NCI-H146 treated with DMSO at 0.1 percent for 48 hours (cell line): ENCODE data around the gene QSOX1.
A peak's percentile ranks its signal among the peaks of the same experiment; 100 is the strongest.

ENCODE experiments used
- DNase-seq: peaks from one replicate; lab custom pipeline; 2025; ENCODE audit not compliant: unreplicated experiment; lab: John Stamatoyannopoulos, UW

QSOX1 gene

DNA sequence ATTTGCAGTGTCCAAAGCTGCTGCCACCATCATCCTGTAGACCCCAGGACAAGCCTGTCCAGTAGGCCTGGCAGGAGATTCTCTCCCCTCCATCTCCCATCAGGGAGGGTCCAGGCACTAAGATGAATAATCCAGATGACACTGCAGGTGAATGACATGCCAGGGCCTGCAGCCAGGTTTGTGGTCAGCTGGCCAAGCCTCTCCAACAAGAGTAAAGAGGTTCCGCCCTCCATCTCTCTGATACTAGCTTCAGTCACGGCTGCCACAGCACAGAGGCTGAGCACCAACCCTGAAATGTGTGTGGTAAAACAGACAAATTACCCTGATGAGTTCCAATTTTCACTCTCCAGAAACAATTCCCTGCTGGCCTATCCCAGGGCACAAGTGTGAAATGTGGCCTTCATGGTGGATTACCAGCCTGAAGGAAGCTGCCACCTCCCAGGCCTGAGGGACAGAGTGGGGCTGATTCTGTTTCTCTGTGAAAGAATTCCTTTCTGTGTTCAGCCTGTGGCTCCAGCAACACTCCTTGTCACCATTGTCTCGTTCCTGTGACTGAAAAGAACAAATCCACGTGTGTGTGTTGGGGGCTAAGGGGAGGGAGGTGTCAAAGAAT is 55.4 kb downstream of the QSOX1 start:
- DNase-seq = no peak

DNA sequence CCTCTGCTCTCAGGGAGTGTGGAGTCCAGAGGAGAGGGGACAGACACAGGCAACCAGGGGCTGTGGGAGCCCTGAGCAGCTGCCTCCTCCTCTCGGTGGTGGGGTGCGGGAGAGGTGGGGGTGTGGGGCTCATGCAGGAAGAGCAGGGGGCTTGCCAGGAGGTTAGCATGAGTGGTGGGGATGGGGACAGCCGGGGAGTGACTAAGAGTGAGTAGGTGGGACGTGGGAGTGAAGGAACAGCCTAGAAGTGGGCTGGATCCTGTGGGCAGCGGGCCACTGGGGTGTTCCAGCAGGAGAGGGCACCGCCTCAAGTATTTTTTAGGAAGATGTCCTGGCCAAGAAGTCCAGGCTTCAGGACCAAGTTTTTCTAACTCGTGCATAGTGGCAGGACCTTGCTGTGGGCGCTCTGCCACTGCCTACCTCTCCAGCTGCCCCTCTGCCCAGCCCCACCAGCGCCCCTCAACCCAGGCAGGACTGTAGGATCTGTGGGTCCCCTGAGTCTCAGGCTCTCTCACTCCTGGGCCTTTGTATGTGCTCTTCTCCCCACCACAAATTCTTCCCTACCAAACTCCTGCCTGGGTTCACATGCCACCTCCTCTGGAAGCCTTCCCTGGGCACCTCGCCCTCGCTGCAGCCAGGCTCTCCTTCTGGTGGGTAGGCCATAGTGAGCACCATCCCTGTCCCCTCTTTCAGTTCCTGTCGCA is 56.6 kb downstream of the QSOX1 start:
- DNase-seq = no peak

DNA sequence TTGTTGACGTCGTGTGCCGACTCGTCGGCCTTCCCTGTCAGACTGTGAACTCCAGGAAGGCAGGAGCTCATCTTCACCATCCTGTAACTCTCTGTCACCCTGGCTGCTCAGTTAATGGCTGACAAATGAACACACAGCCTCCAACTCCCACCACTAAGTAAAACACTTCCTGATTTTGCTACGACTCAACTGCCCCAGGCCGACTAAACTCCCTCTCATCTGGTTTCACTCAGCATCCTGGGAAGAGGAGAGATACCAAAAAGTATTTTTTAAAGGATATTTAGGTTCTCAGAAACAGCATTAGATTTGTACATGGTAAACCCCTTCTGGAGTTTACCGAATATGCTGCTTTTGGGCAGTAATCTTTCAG is 57.2 kb downstream of the QSOX1 start:
- no peak for DNase-seq

DNA sequence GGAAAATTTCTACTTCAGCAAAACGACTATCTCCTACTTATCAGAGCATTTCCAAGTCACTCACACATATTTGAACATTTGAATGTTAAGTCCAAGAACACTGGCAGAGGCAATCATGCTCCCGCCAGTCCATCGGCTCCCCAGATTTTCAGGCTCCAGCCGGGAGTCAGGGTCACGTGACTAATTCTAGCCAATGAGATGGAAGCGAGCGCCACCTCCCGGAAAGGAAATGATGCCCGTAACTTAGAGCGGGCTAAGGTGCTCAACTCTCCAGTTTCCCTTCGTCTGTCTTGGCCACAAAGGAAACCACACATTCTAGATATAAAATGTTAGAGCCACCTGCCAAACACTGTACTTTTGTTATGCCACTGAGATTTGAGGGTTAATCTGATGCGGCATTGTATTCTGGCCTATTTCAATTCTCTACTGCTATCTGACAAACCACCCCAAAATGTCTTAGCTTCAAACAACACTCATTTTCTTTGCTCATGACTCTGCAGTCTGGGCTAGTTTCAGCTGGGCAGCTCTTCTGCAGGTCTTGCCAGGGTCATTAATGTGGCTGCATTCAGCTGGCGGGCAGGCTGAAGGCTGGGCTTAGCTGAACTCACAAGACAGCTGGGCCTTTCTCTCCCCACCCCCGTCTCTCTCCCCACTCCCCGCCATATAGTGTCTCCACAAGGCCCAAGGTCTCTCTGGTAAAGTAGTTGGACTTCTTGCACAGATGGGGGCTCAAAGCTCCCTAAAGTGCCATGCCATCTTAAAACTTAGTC is 58.9 kb downstream of the QSOX1 start:
- DNase-seq = no peak

DNA sequence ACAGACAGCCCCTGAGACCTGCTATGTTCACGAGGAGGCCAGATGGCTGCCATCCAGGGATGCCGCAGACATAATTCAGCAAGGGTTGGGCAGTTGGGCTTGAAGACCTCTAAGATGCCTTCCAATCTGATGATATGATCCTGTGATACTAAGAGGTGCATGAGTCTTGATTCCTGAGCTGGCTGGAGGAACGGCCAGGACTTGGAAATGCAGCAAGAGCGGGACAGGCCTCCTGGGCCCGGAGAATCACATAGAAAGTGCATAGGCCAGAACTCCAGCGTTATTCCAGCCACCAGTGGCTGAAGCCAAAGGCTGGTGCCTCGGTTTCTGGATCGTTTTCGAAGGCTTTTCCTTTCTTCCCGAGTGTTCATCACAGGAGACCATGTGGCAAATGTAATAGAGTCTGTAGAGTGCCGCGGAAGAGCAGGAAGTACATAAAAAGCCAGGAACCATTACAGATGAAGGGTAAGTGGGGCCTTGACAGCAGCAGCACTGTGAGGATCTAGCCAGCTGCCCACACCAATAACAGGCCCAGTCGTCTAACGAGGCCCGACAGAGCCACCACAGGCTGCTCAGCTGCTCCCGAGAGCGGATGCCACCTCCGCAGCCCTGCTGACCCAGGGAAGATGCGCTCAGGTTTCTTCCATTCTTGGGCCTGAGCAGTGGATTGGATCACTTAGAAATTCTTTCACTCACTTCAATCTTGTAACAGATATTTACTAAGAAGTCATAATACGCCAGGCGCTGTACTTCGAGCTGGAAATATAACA is 61.4 kb downstream of the QSOX1 start:
- no peak for DNase-seq

DNA sequence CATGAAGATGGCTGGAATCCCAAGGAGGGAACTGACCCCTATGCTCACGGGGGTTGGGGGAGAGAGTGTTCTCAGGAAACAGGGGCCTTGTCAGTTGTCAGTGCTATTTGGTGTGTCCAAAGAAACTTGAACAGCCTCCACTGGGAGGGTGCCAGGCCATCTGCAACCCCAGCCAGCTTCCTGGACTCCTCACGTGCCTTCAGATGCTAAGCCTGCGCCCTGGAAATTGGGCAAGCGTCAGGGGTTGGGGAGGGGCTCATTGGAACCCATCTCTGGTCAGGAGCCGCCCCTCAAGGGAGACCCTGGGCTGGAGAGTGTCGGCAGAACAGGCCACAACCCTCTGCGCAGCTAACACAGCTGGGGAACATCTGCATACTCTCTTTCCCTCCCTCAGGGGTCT is 62.3 kb downstream of the QSOX1 start:
- no peak for DNase-seq

DNA sequence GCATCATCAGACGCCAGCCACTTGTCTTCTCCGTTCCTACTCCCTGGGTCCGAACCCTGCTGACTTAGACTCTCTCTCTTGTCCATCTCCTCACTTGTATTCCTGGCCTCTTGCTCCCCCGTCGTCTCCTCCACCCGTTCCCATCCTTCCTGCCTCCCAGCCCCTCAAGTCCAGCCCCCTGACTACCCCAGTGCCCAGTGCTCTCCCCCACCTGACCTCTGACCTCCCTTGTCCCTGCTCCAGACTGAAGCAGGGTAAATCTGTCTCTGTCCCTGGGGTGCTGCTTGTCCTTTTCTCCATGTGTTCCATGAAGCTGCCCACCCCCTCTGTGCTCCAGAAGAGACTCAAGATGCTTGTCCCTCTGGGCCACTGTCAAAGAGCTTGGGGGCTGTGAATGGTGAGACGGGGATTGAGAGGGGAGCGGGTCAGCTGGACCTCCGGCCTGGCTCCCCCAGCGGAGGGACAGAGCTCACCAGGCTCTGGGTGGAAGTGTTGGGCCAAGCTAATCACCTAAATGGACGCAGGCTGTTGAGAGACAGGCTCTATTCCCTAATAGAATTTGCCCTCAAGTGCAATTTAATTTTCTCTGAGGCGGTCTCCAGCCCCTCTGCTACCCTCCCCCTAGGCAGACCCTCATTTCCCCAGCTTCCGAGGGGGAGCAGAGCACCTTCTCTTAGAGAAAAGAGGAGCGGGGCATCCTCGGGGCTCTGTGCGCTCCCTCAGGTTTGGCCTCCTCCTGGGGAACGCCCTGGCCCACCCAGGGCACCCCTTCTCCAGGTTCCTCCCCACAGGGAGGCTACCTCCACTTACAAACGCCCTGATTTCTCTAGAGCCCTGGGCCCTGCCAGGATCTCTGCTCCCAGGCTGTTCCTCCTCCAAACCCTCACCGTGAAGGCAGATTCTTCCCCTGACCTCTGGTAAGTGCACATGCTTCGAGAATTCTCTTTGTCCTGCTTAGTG is 64.4 kb downstream of the QSOX1 start:
- no peak for DNase-seq

DNA sequence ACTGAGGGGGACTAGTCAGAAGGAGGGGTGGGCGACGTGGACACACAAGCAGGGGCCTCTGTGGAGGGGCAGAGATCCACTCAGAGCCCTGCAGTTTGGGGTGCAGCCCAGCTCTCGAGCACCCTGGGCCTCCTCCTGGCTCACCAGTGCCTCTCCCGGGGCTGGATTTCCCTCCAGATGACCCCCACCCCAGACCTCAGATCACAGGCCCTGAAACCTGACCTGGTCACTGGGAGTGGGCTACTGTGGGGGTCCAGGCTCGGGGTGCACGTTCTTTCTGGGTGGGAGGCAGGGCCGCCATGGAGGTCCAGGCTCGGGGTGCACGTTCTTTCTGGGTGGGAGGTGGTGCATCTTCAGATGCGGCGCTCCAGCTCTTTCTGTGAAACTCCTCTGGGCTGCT is 65.1 kb downstream of the QSOX1 start:
- DNase-seq = no peak

DNA sequence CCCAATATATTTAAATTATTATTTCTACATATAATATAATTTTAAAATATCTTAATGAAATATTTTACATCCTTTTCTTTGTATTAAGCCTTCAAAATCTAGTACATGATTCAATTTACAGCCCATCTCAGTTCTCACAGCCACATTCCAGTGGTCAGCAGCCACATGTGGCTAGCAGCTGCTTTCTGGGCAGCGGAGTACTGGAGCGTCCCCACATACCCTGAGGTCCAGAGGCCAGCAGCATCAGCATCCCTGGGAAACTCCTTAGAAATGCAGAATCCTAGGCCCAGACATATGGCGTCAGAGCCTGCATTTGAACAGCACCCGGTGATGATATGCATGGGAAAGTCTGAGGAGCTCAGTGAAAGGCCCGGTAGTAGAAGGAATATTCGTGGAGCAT is 66.8 kb downstream of the QSOX1 start:
- DNase-seq = no peak

DNA sequence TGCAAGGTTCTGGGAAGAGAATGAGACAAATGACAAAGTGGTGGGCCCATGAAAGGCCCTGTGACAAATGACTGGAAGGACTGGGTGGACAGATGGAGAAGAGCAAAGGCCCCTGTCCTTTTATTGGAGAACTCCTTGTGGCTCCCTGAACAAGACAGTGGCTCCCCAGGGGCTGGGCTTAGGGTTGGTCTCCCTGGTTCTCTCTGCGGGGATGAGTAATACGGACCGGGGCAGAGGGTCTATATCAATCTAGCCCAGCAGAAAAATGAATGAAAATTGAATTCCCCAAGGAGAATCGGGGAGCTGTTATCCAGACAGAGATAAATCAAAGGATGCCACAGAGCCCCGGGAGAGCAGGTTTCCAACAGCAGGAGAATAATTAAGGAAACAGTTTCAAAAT is 70.2 kb downstream of the QSOX1 start:
- no peak for DNase-seq

DNA sequence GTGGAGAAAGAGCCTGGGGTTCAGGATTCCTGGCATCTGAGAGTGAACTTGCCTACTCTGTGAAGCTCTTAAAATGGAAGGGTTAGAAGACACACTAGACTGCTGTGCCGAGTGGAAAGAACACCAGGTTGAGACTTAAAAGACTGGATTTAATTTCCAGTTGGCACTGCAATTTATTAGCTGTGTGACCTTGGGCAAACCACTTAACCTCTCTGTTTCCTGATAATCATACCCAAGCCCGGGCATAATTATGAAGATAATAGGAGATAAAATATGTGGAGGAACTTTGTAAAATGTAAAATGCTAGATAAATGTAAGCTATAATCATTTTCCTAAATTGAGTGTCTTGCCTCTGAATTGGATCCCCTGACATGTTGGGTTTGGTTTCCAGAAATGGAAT is 70.7 kb downstream of the QSOX1 start:
- no peak for DNase-seq

DNA sequence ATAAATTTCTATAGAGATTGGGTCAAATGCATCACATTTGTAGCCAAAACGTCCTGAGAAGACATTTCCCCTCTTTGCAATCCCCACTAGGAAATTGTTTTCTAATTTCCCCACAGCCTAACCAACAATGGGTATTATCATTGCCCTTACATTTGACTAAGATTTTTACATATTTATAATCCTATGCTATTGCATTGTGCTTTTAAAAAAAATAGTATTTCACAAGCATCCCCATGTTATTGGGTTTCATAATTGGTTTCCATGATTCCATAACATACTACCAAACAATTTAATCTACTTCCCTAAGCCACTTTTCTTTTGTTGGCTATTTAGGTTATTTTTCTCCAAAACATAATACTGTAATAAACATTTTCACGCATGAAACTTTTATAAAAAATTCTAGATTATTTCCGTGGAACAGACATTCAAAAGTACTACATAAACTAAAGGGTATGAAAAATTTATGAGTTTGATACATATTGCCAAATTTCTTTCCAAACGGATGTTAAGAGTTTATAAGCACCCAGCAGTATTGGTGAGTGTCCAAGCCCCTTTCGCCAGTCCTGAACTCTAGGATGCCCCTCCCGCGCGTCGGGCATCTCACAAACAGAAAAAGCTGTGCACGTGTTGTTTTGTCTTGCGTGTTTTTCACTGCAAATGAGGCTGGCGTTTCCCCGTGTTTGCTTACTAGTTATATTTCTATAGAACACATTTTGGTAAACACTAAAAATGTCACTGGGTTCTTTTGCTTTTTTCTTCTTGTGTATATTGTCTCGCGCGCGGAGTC is 73.4 kb downstream of the QSOX1 start:
- no peak for DNase-seq

DNA sequence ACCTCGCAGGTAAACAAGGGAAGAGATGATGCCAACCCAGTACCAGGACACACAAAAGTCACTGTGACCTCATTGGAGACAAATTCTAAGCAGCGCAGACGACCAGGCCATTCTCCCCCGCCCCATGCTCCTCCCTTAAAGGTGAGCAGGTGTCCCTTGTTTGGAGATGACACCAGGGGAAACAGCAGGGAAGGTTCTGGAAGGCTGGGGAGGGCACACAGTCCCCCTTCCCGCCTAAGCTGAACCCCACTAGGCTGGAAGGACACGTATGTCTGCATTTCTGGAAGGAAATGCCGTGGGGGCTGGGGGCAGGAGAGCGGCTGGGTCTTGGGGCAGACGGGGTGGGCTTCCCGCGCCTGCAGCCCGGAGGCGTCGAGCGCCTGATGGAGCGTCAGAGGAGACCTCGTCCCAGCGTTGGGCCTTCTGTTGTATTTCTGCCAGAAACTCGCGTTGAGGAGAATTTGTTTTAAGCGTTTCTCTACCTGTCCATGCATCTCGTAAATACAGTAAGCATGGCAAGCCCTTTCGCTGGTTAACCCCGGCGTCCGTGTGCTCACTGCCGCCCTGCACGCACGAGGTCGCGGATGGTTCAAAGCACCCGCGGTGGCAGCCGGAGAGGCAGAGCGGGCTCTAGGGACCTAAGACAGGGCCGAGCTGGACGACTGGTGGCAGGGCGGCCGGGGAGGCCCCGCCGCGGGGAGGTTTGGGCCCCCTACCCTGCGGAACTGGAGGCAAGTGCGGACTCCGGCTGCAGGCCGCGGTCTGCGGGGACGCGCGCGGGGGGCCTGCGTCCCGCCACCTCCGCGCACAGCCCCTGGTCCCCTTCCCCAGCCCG is 74.2 kb downstream of the QSOX1 start:
- peak; percentile 9 for DNase-seq

DNA sequence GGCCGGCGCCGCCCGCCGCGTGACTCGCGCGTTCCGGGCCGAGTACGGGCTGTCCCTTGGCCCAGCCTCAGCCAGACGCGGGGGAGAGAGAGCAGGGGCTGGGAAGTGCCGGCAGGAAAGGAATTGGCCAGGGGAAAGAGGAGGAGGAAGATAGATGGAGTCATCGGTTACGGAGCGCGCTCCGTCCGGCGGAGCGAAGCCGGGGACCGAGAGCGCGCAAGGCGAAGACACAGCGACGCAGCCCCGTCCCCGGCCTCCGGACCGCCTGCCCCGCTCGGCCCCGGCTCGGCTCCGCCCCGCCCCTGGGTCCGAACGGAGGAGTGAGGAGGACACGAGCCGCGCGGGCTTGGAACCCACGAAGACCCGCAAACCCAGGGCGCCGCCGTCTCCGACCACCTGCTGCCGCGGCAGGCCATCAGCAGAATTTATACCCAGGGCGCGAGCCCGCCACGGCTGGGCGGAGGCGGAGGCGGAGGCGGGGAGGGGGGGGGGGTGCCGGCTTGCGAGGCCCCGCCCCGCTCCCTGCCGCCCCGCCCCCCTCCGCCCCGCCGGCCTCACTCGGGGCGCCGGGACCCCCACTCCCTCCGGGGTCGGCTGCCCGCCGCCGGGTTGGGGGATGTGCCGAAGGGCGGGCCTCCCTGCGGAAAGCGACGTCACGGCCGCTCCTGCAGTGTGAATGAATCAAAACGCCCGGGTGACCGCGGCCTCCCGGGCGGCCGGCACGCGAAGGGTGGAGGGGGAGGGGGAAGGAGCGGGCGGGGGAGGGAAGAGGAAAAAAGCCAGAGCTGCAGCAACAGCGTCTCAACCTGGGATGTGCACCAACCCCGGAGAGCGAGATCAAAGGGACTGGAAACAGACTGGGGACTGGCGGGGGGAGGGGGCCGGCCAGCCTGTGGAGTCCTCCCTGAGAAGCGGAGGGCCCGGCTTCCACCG is 75.1 kb downstream of the QSOX1 start, which contains the start of gene LHX4:
LHX4 (plus strand) TSS at position 782 of the 933 bp plus-strand sequence. CDS start 266 bp downstream, outside the sequence.
- DNase-seq = peak; percentile 13

DNA sequence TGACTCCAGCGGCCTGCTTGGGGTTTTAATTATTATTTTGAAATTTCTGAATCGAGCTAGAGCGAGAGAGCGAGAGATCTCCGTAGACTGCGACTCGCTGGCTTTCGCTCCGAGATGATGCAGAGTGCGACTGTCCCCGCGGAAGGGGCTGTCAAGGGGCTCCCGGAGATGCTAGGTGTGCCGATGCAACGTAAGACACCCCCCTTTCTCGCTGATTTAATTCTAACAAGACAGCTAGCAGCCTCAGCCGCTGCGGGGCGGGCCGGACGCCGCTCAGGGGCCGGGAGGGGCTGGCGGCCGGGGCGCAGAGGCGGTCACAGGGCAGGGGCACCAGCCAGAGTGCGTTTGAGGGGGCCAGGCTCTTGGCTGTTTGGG is 75.7 kb downstream of the QSOX1 start:
- no peak for DNase-seq

DNA sequence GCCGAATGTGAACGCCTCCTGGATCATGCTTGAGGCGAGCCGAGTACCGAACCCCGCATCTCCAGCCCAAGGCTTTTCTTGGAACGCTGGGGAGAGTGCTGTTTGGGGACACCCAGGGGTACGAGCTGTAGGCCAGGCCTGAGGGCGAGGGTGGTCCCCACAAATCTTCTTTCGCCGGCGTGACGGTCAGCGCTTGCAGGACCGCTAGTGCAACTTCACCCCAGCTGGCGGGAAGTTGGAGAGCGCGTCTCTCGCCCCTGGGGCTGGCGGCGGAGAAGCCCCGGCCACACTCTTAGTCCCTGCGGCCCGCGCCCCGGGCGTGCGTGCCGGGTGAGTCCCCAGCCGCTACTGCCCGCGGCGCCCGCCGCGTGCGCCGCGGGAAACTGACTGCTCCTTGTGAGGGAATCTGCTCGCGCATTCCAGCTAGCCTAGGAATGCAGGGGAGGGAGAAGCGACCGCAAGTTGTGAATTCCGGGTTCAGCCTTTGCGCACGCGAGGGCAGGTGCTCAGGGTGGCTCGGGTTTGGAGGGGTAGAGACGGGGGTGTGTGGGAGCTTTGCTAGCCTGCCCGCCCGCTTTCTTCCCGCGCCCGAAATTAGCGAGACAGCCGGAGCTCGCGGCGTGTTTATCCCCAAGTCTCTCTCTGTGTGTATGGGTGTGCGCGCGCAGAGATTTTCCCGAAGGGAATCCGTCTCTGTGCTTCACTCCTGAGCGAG is 76.3 kb downstream of the QSOX1 start:
- no peak for DNase-seq

DNA sequence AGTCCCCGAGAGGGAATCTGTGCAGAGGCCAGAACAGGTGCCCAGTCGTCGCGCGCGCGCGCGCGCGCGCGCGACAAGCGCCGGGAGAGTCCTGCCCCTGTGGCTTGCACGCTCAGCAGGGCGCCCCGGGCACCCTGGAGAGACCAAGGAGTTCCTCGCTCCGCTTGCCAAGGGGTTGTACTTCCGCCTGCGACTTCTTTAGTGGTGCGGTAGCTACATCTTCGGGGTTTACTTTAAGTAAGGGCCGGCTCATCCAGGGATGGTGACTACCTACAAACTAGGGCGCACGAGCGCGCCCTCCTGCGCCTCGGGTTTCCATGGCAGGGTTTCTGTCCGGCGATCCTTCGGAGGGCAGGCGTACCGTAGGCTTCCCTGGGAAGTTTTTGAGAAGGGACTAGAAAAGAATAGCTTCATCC is 76.8 kb downstream of the QSOX1 start:
- DNase-seq = peak; percentile 21
